Inflammatory macrophage treated with lipopolysaccharide for 1 hour (primary cell): ENCODE data around the gene PDE9A.

ENCODE experiments used
- DNase-seq, 2 donors: peaks; one replicate each; pipeline ENCODE4 v3.0.0-alpha.2; 2020 to 2022

PDE9A gene

GRCh38 chr21:42644223-42645208 lies 8.9 kb upstream of the PDE9A start:
- no peak for DNase-seq

- DNase-seq: no peak
These were observed 8.0 kb upstream of the PDE9A start for GRCh38 chr21:42645211-42646075.

GRCh38 chr21:42646076-42646825 lies 7.2 kb upstream of the PDE9A start:
- DNase-seq: no peak

GRCh38 chr21:42646836-42647235 lies 6.6 kb upstream of the PDE9A start:
- DNase-seq: no peak

GRCh38 chr21:42648606-42649005 lies 4.8 kb upstream of the PDE9A start:
- DNase-seq: no peak

GRCh38 chr21:42649122-42650032 lies 4.0 kb upstream of the PDE9A start:
- DNase-seq: no peak

- DNase-seq: no peak
These were observed 3.4 kb upstream of the PDE9A start for GRCh38 chr21:42650033-42650370.

GRCh38 chr21:42650441-42651421 lies 2.7 kb upstream of the PDE9A start:
- no peak for DNase-seq

GRCh38 chr21:42651515-42652401 lies 1.7 kb upstream of the PDE9A start:
- DNase-seq: peak in 1 of 2 donors; percentile 25

- peak in 1 of 2 donors; percentile 17 for DNase-seq
These were observed 742 bp upstream of the PDE9A start for GRCh38 chr21:42652527-42653230.

- peak in 1 of 2 donors; percentile 16 for DNase-seq
These were observed 925 bp downstream of the PDE9A start for GRCh38 chr21:42654179-42654912.

- DNase-seq: no peak
These were observed 1.7 kb downstream of the PDE9A start for GRCh38 chr21:42654913-42655795.

GRCh38 chr21:42655796-42656770 lies 2.7 kb downstream of the PDE9A start:
- no peak for DNase-seq

- DNase-seq: no peak
These were observed 3.5 kb downstream of the PDE9A start for GRCh38 chr21:42656872-42657271.

GRCh38 chr21:42657676-42658319 lies 4.4 kb downstream of the PDE9A start:
- no peak for DNase-seq
